ENCODE results near the gene HUS1.

GRCh38 chr7:47937711-47938573 is 41.5 kb downstream of the HUS1 start:
- TF ChIP-seq CTCF (conservative IDR thresholded peaks at IDR 0.05), result no peak
- no peak for TF ChIP-seq ZFX (IDR thresholded peaks at IDR 0.05)
